HG02938 (cell line): ENCODE results near the gene DISP2.

ENCODE experiments used
- ATAC-seq: cut with Tn5 transposase; IDR thresholded peaks from one replicate; pipeline ENCODE4 v1.9.1; 2021; ENCODE audit warnings: mild to moderate bottlenecking, moderate library complexity; ENCODE audit not compliant: unreplicated experiment

DISP2 gene

GRCh38 chr15:40328176-40328575, 29.8 kb upstream of the DISP2 start:
- no peak for ATAC-seq

GRCh38 chr15:40328751-40329150, 29.3 kb upstream of the DISP2 start:
- ATAC-seq = no peak

GRCh38 chr15:40329804-40330203, 28.2 kb upstream of the DISP2 start:
- no peak for ATAC-seq

- no peak for ATAC-seq
Measured at GRCh38 chr15:40330368-40330836, 27.6 kb upstream of the DISP2 start.

- no peak for ATAC-seq
Measured at GRCh38 chr15:40331026-40331425, 27.0 kb upstream of the DISP2 start.

- ATAC-seq = no peak
Measured at GRCh38 chr15:40331637-40332036, 26.4 kb upstream of the DISP2 start.

GRCh38 chr15:40332113-40332781, 25.8 kb upstream of the DISP2 start:
- no peak for ATAC-seq

- ATAC-seq = no peak
Measured at GRCh38 chr15:40333922-40334492, 24.0 kb upstream of the DISP2 start.

- no peak for ATAC-seq
Measured at GRCh38 chr15:40334541-40334940, 23.5 kb upstream of the DISP2 start.

GRCh38 chr15:40334941-40335795, 22.9 kb upstream of the DISP2 start:
- no peak for ATAC-seq

GRCh38 chr15:40335938-40336743, 21.9 kb upstream of the DISP2 start:
- ATAC-seq = no peak

GRCh38 chr15:40336744-40337122, 21.3 kb upstream of the DISP2 start:
- no peak for ATAC-seq

- no peak for ATAC-seq
Measured at GRCh38 chr15:40337597-40337996, 20.4 kb upstream of the DISP2 start.

- no peak for ATAC-seq
Measured at GRCh38 chr15:40338041-40338657, 19.9 kb upstream of the DISP2 start.

- ATAC-seq = no peak
Measured at GRCh38 chr15:40338921-40339620, 18.9 kb upstream of the DISP2 start.

GRCh38 chr15:40339621-40339945, 18.4 kb upstream of the DISP2 start:
- no peak for ATAC-seq

GRCh38 chr15:40340038-40340739, 17.8 kb upstream of the DISP2 start:
- no peak for ATAC-seq

GRCh38 chr15:40340740-40341400, 17.1 kb upstream of the DISP2 start, which contains the start of gene CCDC9B:
Gene CCDC9B, minus strand, starts transcription at chr15:40340939. Its CDS starts 120 bp downstream, at chr15:40340819.
- no peak for ATAC-seq
